HepG2 (cell line): ENCODE measurements around the gene SRCIN1. TPM values are rescaled to one million over a fixed set of nuclear protein-coding genes. Genes with fewer than 3 reads are reported as not detected.

Experiments used
- ATF4 ChIP-seq, 2 experiments: fragments of 450-650 bp in 1 of 2; sonication (generic) in 1 of 2; formaldehyde crosslinking; IDR thresholded peaks; 2 replicates each; pipeline versions ENCODE4 v1.5.0 to v1.8.0; 2020 to 2022; ENCODE audit warnings: mild to moderate bottlenecking in 1 of 2, missing genetic modification reagents in 1 of 2
- NCOA1 ChIP-seq: sonication (generic); formaldehyde crosslinking; IDR thresholded peaks from 2 replicates; pipeline ENCODE4 v1.9.0; 2021; ENCODE audit warnings: missing genetic modification reagents
- NPAS2 ChIP-seq: sonication (generic); formaldehyde crosslinking; IDR thresholded peaks from 2 replicates; pipeline ENCODE4 v1.8.0; 2022; ENCODE audit warnings: mild to moderate bottlenecking, missing genetic modification reagents, borderline replicate concordance
- NR3C1 ChIP-seq: sonication (generic); formaldehyde crosslinking; IDR thresholded peaks from 2 replicates; pipeline ENCODE4 v1.4.0; 2020; ENCODE audit warnings: missing genetic modification reagents
- POLR2AphosphoS5 ChIP-seq: IDR thresholded peaks from 2 replicates; pipeline ENCODE4 v1.6.1; 2012; ENCODE audit warnings: low read depth, low read length
- RFX5 ChIP-seq: IDR thresholded peaks from 2 replicates; pipeline ENCODE4 v1.6.1; 2011; ENCODE audit warnings: low read depth, low read length, improper control_type of control experiment
- RNF2 ChIP-seq: fragments of 450-650 bp; conservative IDR thresholded peaks from 2 replicates; pipeline ENCODE4 v1.6.1; 2016; ENCODE audit warnings: low read depth
- SP4 ChIP-seq: sonication (generic); formaldehyde crosslinking; IDR thresholded peaks from 2 replicates; pipeline ENCODE4 v1.8.1; 2023; ENCODE audit warnings: mild to moderate bottlenecking, missing genetic modification reagents
- SPEN ChIP-seq: sonication (generic); formaldehyde crosslinking; IDR thresholded peaks from 2 replicates; pipeline ENCODE4 v1.5.1; 2020; ENCODE audit warnings: low read depth, mild to moderate bottlenecking, missing genetic modification reagents
- ZHX2 ChIP-seq, 2 experiments: sonication (generic) in 1 of 2; formaldehyde crosslinking in 1 of 2; IDR thresholded peaks; 2 replicates each; pipeline versions ENCODE4 v1.6.1 to v1.9.0; 2014 to 2022; ENCODE audit warnings: antibody characterized with exemption in 1 of 2, borderline replicate concordance in 1 of 2, inconsistent platforms in 1 of 2, low read depth in 1 of 2, missing genetic modification reagents in 1 of 2
- ZNF12 ChIP-seq: sonication (generic); formaldehyde crosslinking; IDR thresholded peaks from 2 replicates; pipeline ENCODE4 v1.5.0; 2020; ENCODE audit warnings: missing genetic modification reagents
- ZNF138 ChIP-seq: sonication (generic); formaldehyde crosslinking; IDR thresholded peaks from 2 replicates; pipeline ENCODE4 v1.5.0; 2020; ENCODE audit warnings: mild to moderate bottlenecking, low read depth, missing genetic modification reagents
- ZNF224 ChIP-seq: sonication (generic); formaldehyde crosslinking; IDR thresholded peaks from 2 replicates; pipeline ENCODE4 v1.5.0; 2020; ENCODE audit warnings: mild to moderate bottlenecking, missing genetic modification reagents
- ZNF414 ChIP-seq: sonication (generic); formaldehyde crosslinking; IDR thresholded peaks from 2 replicates; pipeline ENCODE4 v1.5.0; 2020; ENCODE audit warnings: missing genetic modification reagents
- ZNF556 ChIP-seq: sonication (generic); formaldehyde crosslinking; IDR thresholded peaks from 2 replicates; pipeline ENCODE4 v1.4.0; 2020; ENCODE audit warnings: mild to moderate bottlenecking, missing genetic modification reagents, borderline replicate concordance
- ZNF615 ChIP-seq: sonication (generic); formaldehyde crosslinking; IDR thresholded peaks from 2 replicates; pipeline ENCODE4 v1.5.0; 2020; ENCODE audit warnings: mild to moderate bottlenecking, missing genetic modification reagents, borderline replicate concordance
- ZNF703 ChIP-seq: sonication (generic); formaldehyde crosslinking; IDR thresholded peaks from 2 replicates; pipeline ENCODE4 v1.5.1; 2020; ENCODE audit warnings: missing genetic modification reagents, mild to moderate bottlenecking, moderate library complexity, borderline replicate concordance
- ZNF878 ChIP-seq: sonication (generic); formaldehyde crosslinking; IDR thresholded peaks from 2 replicates; pipeline ENCODE4 v1.8.1; 2023; ENCODE audit warnings: mild to moderate bottlenecking, missing genetic modification reagents, moderate library complexity
- polyA plus RNA-seq, 8 experiments: library from polyadenylated mRNA; depleted of rRNA in 3 of 8; stranded (reverse) in 7 of 8; unstranded in 1 of 8; fragments of >200 nt; fragmentation: Illumina TruSeq in 4 of 8; extraction: Trizol in 4 of 8; gene quantifications; 2 replicates each; pipeline versions ENCODE4 v1.2.1 to v1.2.3, GENCODE V29; 2011 to 2016; ENCODE audit warnings: low read depth in 4 of 8, missing spikeins in 1 of 8, mixed read lengths in 1 of 8; ENCODE audit not compliant: insufficient read depth in 1 of 8
- total RNA-seq, 5 experiments: library from RNA; depleted of rRNA; stranded (reverse); fragments of >200 nt; fragmentation: Illumina TruSeq; extraction: Trizol; gene quantifications; 2 replicates each; pipeline ENCODE4 v1.2.3, GENCODE V29; 2016; ENCODE audit warnings: low read depth in 1 of 5

SRCIN1 gene
- total and polyA plus RNA-seq, 2 of the 13 experiments (the other 11 are each of a cell fraction or from before 2014, with no cell fraction given), result 1.2 to 9.6 TPM

- no peak; the same call in 1 of the 2 replicates for TF ChIP-seq SPEN (CRISPR knock-in tag)
- no peak for TF ChIP-seq NR3C1
- TF ChIP-seq RNF2, result no peak
- TF ChIP-seq NPAS2, result no peak
- TF ChIP-seq RFX5, result no peak
- no peak for TF ChIP-seq ZNF703 (CRISPR knock-in tag)
- no peak for TF ChIP-seq ZHX2 (IDR thresholded peaks at IDR 0.05; ENCODE audit: low read depth)
- TF ChIP-seq ZHX2 (CRISPR knock-in tag; IDR thresholded peaks at IDR 0.05; ENCODE audit: borderline replicate concordance), result no peak
- TF ChIP-seq POLR2AphosphoS5, result no peak
- TF ChIP-seq ZNF556 (CRISPR knock-in tag), result peak; percentile 54; the same call in 1 of the 2 replicates
- no peak for TF ChIP-seq ZNF12
- no peak for TF ChIP-seq ZNF224 (CRISPR knock-in tag)
- TF ChIP-seq ATF4 (CRISPR knock-in tag; IDR thresholded peaks at IDR 0.05), result no peak
- TF ChIP-seq ZNF138, result no peak
- no peak for TF ChIP-seq ZNF615 (CRISPR knock-in tag)
- no peak for TF ChIP-seq NCOA1 (CRISPR knock-in tag)
- TF ChIP-seq SP4 (CRISPR knock-in tag), result 0 out of 2 replicates have a peak, but pooled peaks have one; percentile 34
- no peak for TF ChIP-seq ZNF414 (CRISPR knock-in tag)
- no peak for TF ChIP-seq ZNF878 (CRISPR knock-in tag)
These were observed 4.0 kb downstream of the SRCIN1 start (continued) for GRCh38 chr17:38601539-38602351.
